ENCODE data around the gene ZNF628.

The ZNF628 gene

GRCh38 chr19:55476100-55476775 is at the start of gene ZNF628:
TSS of gene ZNF628 (plus strand) at chr19:55476617. CDS start at chr19:55479911, 3,294 bp downstream.
- peak within 1 kb of the TSS; percentile 52 for H3K4me3 ChIP-seq (ENCODE audit: low read depth, low read length)
- no peak for TF ChIP-seq CTCF (IDR thresholded peaks at IDR 0.05; ENCODE audit: borderline replicate concordance, insufficient read depth, low read depth, low read length)

- no peak for TF ChIP-seq CTCF (IDR thresholded peaks at IDR 0.05; ENCODE audit: borderline replicate concordance, insufficient read depth, low read depth, low read length)
- H3K4me3 ChIP-seq (ENCODE audit: low read depth, low read length), result no peak overlapping the region
Measured at GRCh38 chr19:55431183-55431582, 45.2 kb upstream of the ZNF628 start.

- TF ChIP-seq CTCF (IDR thresholded peaks at IDR 0.05; ENCODE audit: borderline replicate concordance, insufficient read depth, low read depth, low read length), result no peak
- H3K4me3 ChIP-seq (ENCODE audit: low read depth, low read length), result no peak overlapping the region
Measured at GRCh38 chr19:55432241-55432959, 44.0 kb upstream of the ZNF628 start.

GRCh38 chr19:55433292-55433691 is 43.1 kb upstream of the ZNF628 start:
- no peak overlapping the region for H3K4me3 ChIP-seq (ENCODE audit: low read depth, low read length)
- TF ChIP-seq CTCF (IDR thresholded peaks at IDR 0.05; ENCODE audit: borderline replicate concordance, insufficient read depth, low read depth, low read length), result no peak

- no peak overlapping the region for H3K4me3 ChIP-seq (ENCODE audit: low read depth, low read length)
- no peak for TF ChIP-seq CTCF (IDR thresholded peaks at IDR 0.05; ENCODE audit: borderline replicate concordance, insufficient read depth, low read depth, low read length)
Measured at GRCh38 chr19:55434356-55434919, 42.0 kb upstream of the ZNF628 start.

- no peak for TF ChIP-seq CTCF (IDR thresholded peaks at IDR 0.05; ENCODE audit: borderline replicate concordance, insufficient read depth, low read depth, low read length)
- no peak overlapping the region for H3K4me3 ChIP-seq (ENCODE audit: low read depth, low read length)
Measured at GRCh38 chr19:55435020-55435419, 41.4 kb upstream of the ZNF628 start.

Measured in GM12875 (cell line).